ENCODE results near the gene DIPK1C.

DNA sequence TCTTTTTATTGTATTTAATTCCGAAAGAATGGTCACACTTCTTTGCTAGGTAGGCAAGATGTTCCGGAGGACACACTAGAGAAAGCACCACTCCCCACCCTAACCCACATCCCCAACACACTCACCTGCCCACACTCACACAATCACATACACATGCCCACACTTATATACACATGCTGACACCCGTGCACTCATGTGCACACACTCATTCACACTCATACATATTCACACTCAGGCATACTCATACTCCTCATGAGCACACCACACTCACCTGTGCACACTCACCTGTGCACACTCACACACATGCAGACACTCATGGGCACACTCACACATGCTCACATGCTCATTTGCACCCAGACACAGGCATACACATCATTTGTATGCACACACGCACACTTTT is 21.4 kb downstream of the DIPK1C start:
- TF ChIP-seq, protein P1, sequence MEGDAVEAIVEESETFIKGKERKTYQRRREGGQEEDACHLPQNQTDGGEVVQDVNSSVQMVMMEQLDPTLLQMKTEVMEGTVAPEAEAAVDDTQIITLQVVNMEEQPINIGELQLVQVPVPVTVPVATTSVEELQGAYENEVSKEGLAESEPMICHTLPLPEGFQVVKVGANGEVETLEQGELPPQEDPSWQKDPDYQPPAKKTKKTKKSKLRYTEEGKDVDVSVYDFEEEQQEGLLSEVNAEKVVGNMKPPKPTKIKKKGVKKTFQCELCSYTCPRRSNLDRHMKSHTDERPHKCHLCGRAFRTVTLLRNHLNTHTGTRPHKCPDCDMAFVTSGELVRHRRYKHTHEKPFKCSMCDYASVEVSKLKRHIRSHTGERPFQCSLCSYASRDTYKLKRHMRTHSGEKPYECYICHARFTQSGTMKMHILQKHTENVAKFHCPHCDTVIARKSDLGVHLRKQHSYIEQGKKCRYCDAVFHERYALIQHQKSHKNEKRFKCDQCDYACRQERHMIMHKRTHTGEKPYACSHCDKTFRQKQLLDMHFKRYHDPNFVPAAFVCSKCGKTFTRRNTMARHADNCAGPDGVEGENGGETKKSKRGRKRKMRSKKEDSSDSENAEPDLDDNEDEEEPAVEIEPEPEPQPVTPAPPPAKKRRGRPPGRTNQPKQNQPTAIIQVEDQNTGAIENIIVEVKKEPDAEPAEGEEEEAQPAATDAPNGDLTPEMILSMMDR (conservative IDR thresholded peaks at IDR 0.05 in 1 of 2, IDR thresholded peaks at IDR 0.05 in 1 of 2; ENCODE audit: low read depth in 1 of 2, low read length in 2 of 2), result no peak
- no peak for TF ChIP-seq EZH2 (IDR thresholded peaks at IDR 0.05; ENCODE audit: low read length, missing control alignments)

All from fibroblast of lung (primary cell).